ENCODE results near the gene TCTN1. TPM values are rescaled to one million over a fixed set of nuclear protein-coding genes. Genes with fewer than 3 reads are reported as not detected.
"Not testable (repeated sequence)": the region's sequence is repeated elsewhere in the genome, so short reads cannot be mapped to it uniquely, and the experiment has no call there.

TCTN1 gene
- total and polyA plus RNA-seq, 3 donors from 2014 or later, result 75.3 to 109 (median 106) TPM

- Histone ChIP-seq H3K27me3 (no peaks in the 10 kb centered on the region), H3K4me1 (peaks cover 16% of the 10 kb centered on the region), H3K36me3 (ENCODE audit: low read depth, missing control alignments) (no peaks in the 10 kb centered on the region), H3K4me3 (no peak overlapping the region), H3K9me3 (no peaks in the 10 kb centered on the region), H3K27ac (no peak overlapping the region)
- WGBS, 2 donors, result 97 to 100% methylated on average over 1 of the region's 1 CpG
- intact Hi-C loops (cut with DNase I; ENCODE audit: low total_unique reads), result loop anchor here (10.0 kb wide), 1 partner anchor 125 kb away; the partner anchor contains the start of genes FAM216A and GPN3
- no peak for TF ChIP-seq POLR2A (IDR thresholded peaks at IDR 0.05)
- TF ChIP-seq CTCF (IDR thresholded peaks at IDR 0.05), result no peak
- no peak for DNase-seq
Observed at GRCh38 chr12:110590059-110590458, 23.9 kb upstream of the TCTN1 start.

DNA sequence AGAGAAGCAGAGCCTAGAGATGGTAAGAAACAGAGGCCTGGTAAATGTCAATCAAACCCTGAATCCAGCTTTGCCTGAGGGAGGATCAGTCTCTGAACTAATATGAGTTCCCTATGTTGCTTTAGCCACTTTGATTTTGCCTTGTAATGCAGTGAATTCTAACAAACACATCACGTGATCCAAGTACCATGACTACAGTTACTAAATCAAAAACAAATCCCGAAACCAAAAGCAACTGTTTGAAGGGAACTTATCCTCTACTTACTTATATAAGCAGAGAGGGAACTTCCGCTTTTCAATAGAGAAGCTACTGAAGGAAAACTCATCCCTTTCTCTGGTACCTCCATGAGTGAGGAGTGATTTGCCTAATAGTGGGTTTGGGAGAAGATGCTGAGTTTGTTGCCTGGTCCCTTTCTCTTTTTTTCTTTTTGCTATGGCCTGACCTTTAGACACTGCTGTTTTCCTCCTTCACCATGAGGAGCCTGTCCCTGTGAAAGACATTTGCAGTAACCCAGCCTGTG, 23.1 kb upstream of the TCTN1 start:
- Histone ChIP-seq H3K27me3 (no peaks in the 10 kb centered on the region), H3K36me3 (ENCODE audit: low read depth, missing control alignments) (no peaks in the 10 kb centered on the region), H3K27ac (peak overlapping the region in 1 of 2 donors; percentile 67), H3K9me3 (no peaks in the 10 kb centered on the region), H3K4me1 (peaks cover 16% of the 10 kb centered on the region), H3K4me3 (no peak overlapping the region)
- WGBS, 2 donors, result 62 to 74% methylated on average over 3 of the region's 3 CpGs
- intact Hi-C loops (cut with DNase I; ENCODE audit: low total_unique reads), result loop anchor here (10.0 kb wide), 1 partner anchor 126 kb away; the partner anchor contains the start of genes FAM216A and GPN3
- TF ChIP-seq CTCF (IDR thresholded peaks at IDR 0.05) (no peak), POLR2A (IDR thresholded peaks at IDR 0.05) (no peak)
- no peak for DNase-seq

GRCh38 chr12:110591451-110592051, 22.4 kb upstream of the TCTN1 start:
- H3K4me1 ChIP-seq, result peaks cover 16% of the 10 kb centered on the region
- no peak for DNase-seq

GRCh38 chr12:110592078-110592477, 21.9 kb upstream of the TCTN1 start:
- Histone ChIP-seq H3K27me3 (no peaks in the 10 kb centered on the region), H3K36me3 (ENCODE audit: low read depth, missing control alignments) (no peaks in the 10 kb centered on the region), H3K9me3 (no peaks in the 10 kb centered on the region), H3K4me1 (peaks cover 16% of the 10 kb centered on the region), H3K27ac (no peak overlapping the region), H3K4me3 (no peak overlapping the region)
- TF ChIP-seq CTCF (IDR thresholded peaks at IDR 0.05) (no peak), POLR2A (IDR thresholded peaks at IDR 0.05) (no peak)
- DNase-seq, result no peak
- 89 to 93% methylated on average over 5 of the region's 5 CpGs for WGBS, 2 donors
- intact Hi-C loops (cut with DNase I; ENCODE audit: low total_unique reads), result loop anchor here (10.0 kb wide), 1 partner anchor 127 kb away; the partner anchor contains the start of genes FAM216A and GPN3

More at GRCh38 chr12:110591451-110592051, 22.4 kb upstream of the TCTN1 start:
- H3K9me3 ChIP-seq, result no peaks in the 10 kb centered on the region
- no peak overlapping the region for H3K27ac ChIP-seq
- intact Hi-C loops (cut with DNase I; ENCODE audit: low total_unique reads), result loop anchor here (10.0 kb wide), 1 partner anchor 127 kb away; the partner anchor contains the start of genes FAM216A and GPN3
- H3K4me3 ChIP-seq, result no peak overlapping the region
- WGBS, 2 donors, result 66 to 72% methylated on average over 7 of the region's 7 CpGs
- no peaks in the 10 kb centered on the region for H3K36me3 ChIP-seq (ENCODE audit: low read depth, missing control alignments)
- no peaks in the 10 kb centered on the region for H3K27me3 ChIP-seq
- TF ChIP-seq CTCF (IDR thresholded peaks at IDR 0.05) (no peak), POLR2A (IDR thresholded peaks at IDR 0.05) (no peak)

- not testable (repeated sequence) for H3K27me3 ChIP-seq; H3K36me3 ChIP-seq (ENCODE audit: low read depth, missing control alignments); H3K9me3 ChIP-seq; DNase-seq; H3K27ac ChIP-seq; H3K4me3 ChIP-seq
- 86 to 90% methylated on average over 4 of the region's 4 CpGs for WGBS, 2 donors
- peaks cover 16% of the 10 kb centered on the region for H3K4me1 ChIP-seq
- intact Hi-C loops (cut with DNase I; ENCODE audit: low total_unique reads), result loop anchor here (10.0 kb wide), 1 partner anchor 128 kb away; the partner anchor contains the start of genes FAM216A and GPN3
Observed at GRCh38 chr12:110592919-110593318, 21.0 kb upstream of the TCTN1 start.
